Lung (tissue), 12 donors: ENCODE data around the gene LIX1L. TPM values are rescaled to one million over a fixed set of nuclear protein-coding genes. Genes with fewer than 3 reads are reported as not detected.

Experiments used
- ATAC-seq: fragments of 200-7000 bp; cut with Tn5 transposase; one replicate; pipeline ENCODE4 v1.9.1; 2020; ENCODE audit warnings: moderate number of reproducible peaks; ENCODE audit not compliant: insufficient read depth, low FRiP score
- DNase-seq, 3 donors: peaks; one replicate each; pipeline ENCODE4 v3.0.0-alpha.2; 2013 to 2017
- H3K27ac ChIP-seq, 2 donors: one replicate each; pipeline ENCODE4 v1.5.1; 2013; ENCODE audit warnings: mild to moderate bottlenecking in 2 of 2, moderate library complexity in 2 of 2, control low read depth in 1 of 2, inconsistent platforms in 1 of 2, low read depth in 1 of 2, low read length in 1 of 2
- H3K27me3 ChIP-seq, 3 donors: one replicate each; pipeline ENCODE4 v1.5.1; 2013; ENCODE audit warnings: low read length in 2 of 3; ENCODE audit not compliant: control insufficient read depth in 3 of 3, insufficient read depth in 3 of 3
- H3K36me3 ChIP-seq, 4 donors: one replicate each; pipeline ENCODE4 v1.5.1; 2013; ENCODE audit warnings: low read length in 4 of 4, mild to moderate bottlenecking in 1 of 4, moderate library complexity in 1 of 4; ENCODE audit not compliant: control insufficient read depth in 4 of 4, insufficient read depth in 4 of 4
- H3K4me1 ChIP-seq, 5 donors: one replicate each; pipeline ENCODE4 v1.5.1; 2013; ENCODE audit warnings: low read length in 5 of 5, mild to moderate bottlenecking in 2 of 5, moderate library complexity in 1 of 5; ENCODE audit not compliant: control insufficient read depth in 5 of 5, insufficient read depth in 5 of 5
- H3K4me3 ChIP-seq: one replicate; pipeline ENCODE4 v1.5.1; 2013; ENCODE audit warnings: mild to moderate bottlenecking, control low read depth, moderate library complexity
- H3K9ac ChIP-seq, 2 donors: one replicate each; pipeline ENCODE4 v1.5.1; 2013; ENCODE audit warnings: low read length in 2 of 2, control low read depth in 1 of 2; ENCODE audit not compliant: insufficient read depth in 1 of 2
- H3K9me3 ChIP-seq, 4 donors: one replicate each; pipeline ENCODE4 v1.5.1; 2013; ENCODE audit warnings: low read length in 3 of 4, mild to moderate bottlenecking in 1 of 4, moderate library complexity in 1 of 4; ENCODE audit not compliant: control insufficient read depth in 4 of 4, insufficient read depth in 3 of 4
- WGBS, 2 donors: extraction: QIAGEN DNeasy Blood & Tissue Kit; methylation state at CpG; one replicate each; pipeline ENCODE4 v1.1.7; 2013; 5-methylcytosine and 5-hydroxymethylcytosine counted together
- polyA plus RNA-seq, 2 donors: library from polyadenylated mRNA; stranded (reverse); fragments of 200-250 nt; gene quantifications; one replicate each; pipeline ENCODE4 v1.2.1, GENCODE V29; 2013
- total RNA-seq, 2 donors: library from RNA; depleted of rRNA in 1 of 2; stranded (reverse); fragments of >200 nt in 1 of 2; gene quantifications; one replicate each; pipeline ENCODE4 v1.2.1, GENCODE V29; 2014 to 2021
- TF ChIP-seq, protein P1 (sequence below): IDR thresholded peaks from 2 replicates; pipeline ENCODE4 v1.5.1; 2012; ENCODE audit warnings: mild to moderate bottlenecking; ENCODE audit errors: control extremely low read depth, extremely low read depth
- donor health status: control.
- donor health status: control.
- donor health status: Bipolar disorder and iron deficiency.
- donor health status: healthy.
- donor health status: DM: yes; HTN: yes; CAD: no.

LIX1L gene
- total and polyA plus RNA-seq, 4 donors = 7.0 to 30.9 (median 18.9) TPM

DNA sequence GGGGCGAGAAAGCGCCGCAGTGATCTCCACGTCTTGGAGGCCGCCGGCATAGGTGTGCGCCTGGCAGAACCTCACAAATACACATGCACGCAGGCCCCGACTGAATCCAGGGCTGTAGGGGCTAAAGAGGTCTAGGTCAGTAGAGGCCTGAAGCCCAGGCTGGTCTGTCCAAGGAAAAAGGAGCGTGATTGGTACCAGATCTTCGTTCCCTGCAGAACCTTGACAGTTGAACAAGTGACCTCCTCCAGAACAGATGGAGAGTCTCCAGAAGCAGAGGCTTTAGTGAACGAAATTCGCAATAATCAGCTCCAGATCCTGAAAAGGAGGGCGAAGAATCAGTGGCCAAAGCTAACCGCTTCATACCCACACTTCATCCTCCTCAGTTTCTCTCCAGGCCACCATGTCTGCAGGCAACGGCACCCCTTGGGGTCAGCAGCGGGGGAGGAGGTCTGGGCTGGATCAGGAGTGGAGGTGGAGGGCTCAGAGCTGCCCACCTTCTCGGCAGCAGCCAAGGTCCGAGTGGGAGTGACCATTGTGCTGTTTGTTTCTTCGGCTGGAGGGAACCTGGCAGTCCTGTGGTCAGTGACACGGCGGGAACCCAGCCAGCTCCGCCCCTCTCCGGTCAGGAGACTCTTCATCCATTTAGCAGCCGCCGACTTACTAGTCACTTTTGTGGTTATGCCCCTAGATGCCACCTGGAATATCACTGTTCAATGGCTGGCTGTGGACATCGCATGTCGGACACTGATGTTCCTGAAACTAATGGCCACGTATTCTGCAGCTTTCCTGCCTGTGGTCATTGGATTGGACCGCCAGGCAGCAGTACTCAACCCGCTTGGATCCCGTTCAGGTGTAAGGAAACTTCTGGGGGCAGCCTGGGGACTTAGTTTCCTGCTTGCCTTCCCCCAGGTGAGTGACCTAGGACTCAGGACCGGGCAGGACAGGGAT lies 38.6 kb downstream of the LIX1L start:
- TF ChIP-seq, protein P1, sequence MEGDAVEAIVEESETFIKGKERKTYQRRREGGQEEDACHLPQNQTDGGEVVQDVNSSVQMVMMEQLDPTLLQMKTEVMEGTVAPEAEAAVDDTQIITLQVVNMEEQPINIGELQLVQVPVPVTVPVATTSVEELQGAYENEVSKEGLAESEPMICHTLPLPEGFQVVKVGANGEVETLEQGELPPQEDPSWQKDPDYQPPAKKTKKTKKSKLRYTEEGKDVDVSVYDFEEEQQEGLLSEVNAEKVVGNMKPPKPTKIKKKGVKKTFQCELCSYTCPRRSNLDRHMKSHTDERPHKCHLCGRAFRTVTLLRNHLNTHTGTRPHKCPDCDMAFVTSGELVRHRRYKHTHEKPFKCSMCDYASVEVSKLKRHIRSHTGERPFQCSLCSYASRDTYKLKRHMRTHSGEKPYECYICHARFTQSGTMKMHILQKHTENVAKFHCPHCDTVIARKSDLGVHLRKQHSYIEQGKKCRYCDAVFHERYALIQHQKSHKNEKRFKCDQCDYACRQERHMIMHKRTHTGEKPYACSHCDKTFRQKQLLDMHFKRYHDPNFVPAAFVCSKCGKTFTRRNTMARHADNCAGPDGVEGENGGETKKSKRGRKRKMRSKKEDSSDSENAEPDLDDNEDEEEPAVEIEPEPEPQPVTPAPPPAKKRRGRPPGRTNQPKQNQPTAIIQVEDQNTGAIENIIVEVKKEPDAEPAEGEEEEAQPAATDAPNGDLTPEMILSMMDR = no peak
- Histone ChIP-seq H3K9ac (peak overlapping the region in 1 of 2 donors; percentile 85), H3K27me3 (no peaks in the 10 kb centered on the region), H3K36me3 (peaks cover 3 to 18% (median 6%) of the 10 kb centered on the region in 4 donors), H3K27ac (peak overlapping the region; percentile 80 to 88), H3K4me3 (peak overlapping the region; percentile 63), H3K9me3 (no peaks in the 10 kb centered on the region), H3K4me1 (peaks cover 4 to 17% (median 8%) of the 10 kb centered on the region in 5 donors)
- ATAC-seq (peak; percentile 89), DNase-seq (peak; percentile 40 to 60 (median 53))
- WGBS, 2 donors = 3 to 13% methylated on average over 33 of the region's 33 CpGs

DNA sequence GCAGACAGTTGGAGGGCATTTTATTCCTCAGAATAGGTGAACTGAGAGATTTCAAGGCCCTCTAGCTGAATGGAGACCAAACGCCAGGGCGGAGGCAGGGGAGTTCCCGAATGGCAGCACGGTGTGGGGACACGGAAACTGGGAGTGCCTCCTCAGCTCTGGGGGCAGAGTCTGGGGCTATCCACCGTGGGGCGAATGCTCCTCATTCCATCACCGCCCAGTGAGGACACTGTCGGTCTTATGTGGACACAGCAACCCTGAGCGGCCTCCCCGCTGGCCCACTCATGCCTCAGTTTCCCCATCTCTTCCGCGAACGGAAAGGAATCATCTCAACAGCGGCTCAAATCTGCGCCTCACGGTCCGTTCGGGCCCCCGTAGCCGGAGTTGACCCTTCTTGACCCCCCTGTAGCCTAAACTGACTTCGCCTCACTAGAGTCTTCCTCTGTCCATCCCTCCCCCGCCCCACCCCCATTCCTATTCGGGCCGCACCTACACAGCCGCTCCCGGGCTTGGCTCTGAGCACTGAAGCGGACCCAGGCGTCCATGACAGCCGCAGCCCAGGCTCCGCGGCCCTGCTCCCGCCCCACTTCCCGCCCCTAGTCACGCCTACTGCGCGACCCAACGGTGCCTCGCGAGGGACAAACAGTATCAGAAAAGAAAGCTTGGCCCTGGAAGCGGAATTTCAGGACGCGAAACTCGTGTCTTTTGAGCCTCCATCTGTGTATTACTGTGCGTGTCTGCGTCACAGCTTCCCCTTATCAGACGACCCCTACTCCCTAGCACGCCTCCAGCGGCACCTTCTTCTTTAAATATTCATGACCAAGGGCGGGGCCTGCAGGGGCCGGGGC lies 39.4 kb downstream of the LIX1L start, which contains the start of gene PEX11B:
TSS of gene PEX11B (minus strand) at position 574 of the 848 bp plus-strand sequence. CDS start at position 545, 29 bp downstream.
- peak; percentile 92 to 95 (median 94) for DNase-seq
- Histone ChIP-seq H3K27ac (peak within 1 kb of the TSS; percentile 80 to 88), H3K4me3 (peak within 1 kb of the TSS; percentile 78), H3K27me3 (no peaks in the 10 kb centered on the region), H3K9me3 (no peaks in the 10 kb centered on the region), H3K9ac (peak within 1 kb of the TSS; percentile 85 to 93), H3K4me1 (peaks cover 4 to 17% (median 8%) of the 10 kb centered on the region in 5 donors), H3K36me3 (peaks cover 2 to 23% (median 7%) of the 10 kb centered on the region in 4 donors)
- TF ChIP-seq, protein P1 = no peak
- ATAC-seq = peak; percentile 88
- WGBS, 2 donors = 0 to 1% methylated on average over 51 of the region's 51 CpGs

GRCh38 chr1:145917595-145917994 lies 40.2 kb downstream of the LIX1L start:
- H3K4me3 ChIP-seq = peak overlapping the region; percentile 78
- peaks cover 0 to 23% (median 7%) of the 10 kb centered on the region in 4 donors for H3K36me3 ChIP-seq
- H3K27me3 ChIP-seq = no peaks in the 10 kb centered on the region
- peaks cover 4 to 17% (median 8%) of the 10 kb centered on the region in 5 donors for H3K4me1 ChIP-seq
- peak overlapping the region in 1 of 2 donors; percentile 80 for H3K27ac ChIP-seq
- 84 to 91% methylated on average over 5 of the region's 5 CpGs for WGBS, 2 donors
- no peaks in the 10 kb centered on the region for H3K9me3 ChIP-seq
- TF ChIP-seq, protein P1 = no peak
- ATAC-seq (no peak), DNase-seq (no peak)
- peak overlapping the region; percentile 85 to 93 for H3K9ac ChIP-seq
